Effector CD4-positive, alpha-beta T cell (primary cell): ENCODE measurements around the gene TES.

ENCODE experiments used
- DNase-seq: peaks from one replicate; pipeline ENCODE4 v3.0.0-alpha.2; 2020

TES gene

GRCh38 chr7:116193329-116194087, 16.8 kb upstream of the TES start:
- DNase-seq, result no peak

GRCh38 chr7:116194115-116194514, 16.2 kb upstream of the TES start:
- DNase-seq, result no peak

GRCh38 chr7:116195451-116195850, 14.9 kb upstream of the TES start:
- no peak for DNase-seq

- no peak for DNase-seq
Observed at GRCh38 chr7:116196947-116197346, 13.4 kb upstream of the TES start.

GRCh38 chr7:116197360-116197759, 13.0 kb upstream of the TES start:
- DNase-seq, result no peak

- no peak for DNase-seq
Observed at GRCh38 chr7:116198748-116199410, 11.5 kb upstream of the TES start.

- DNase-seq, result no peak
Observed at GRCh38 chr7:116200963-116201362, 9.4 kb upstream of the TES start.

GRCh38 chr7:116206141-116206540, 4.2 kb upstream of the TES start:
- DNase-seq, result no peak

GRCh38 chr7:116208919-116209318, 1.4 kb upstream of the TES start:
- DNase-seq, result no peak

- DNase-seq, result no peak
Observed at GRCh38 chr7:116209561-116210070, 723 bp upstream of the TES start.

GRCh38 chr7:116211006-116211912, 920 bp downstream of the TES start:
- peak; percentile 76 for DNase-seq

- DNase-seq, result no peak
Observed at GRCh38 chr7:116211913-116212596, 1.7 kb downstream of the TES start.

- DNase-seq, result no peak
Observed at GRCh38 chr7:116212869-116213268, 2.5 kb downstream of the TES start.

- no peak for DNase-seq
Observed at GRCh38 chr7:116213361-116214130, 3.2 kb downstream of the TES start.

GRCh38 chr7:116214921-116215320, 4.6 kb downstream of the TES start:
- no peak for DNase-seq

- DNase-seq, result no peak
Observed at GRCh38 chr7:116215551-116215950, 5.2 kb downstream of the TES start.

GRCh38 chr7:116216956-116217571, 6.7 kb downstream of the TES start:
- DNase-seq, result no peak

- DNase-seq, result no peak
Observed at GRCh38 chr7:116218051-116218645, 7.8 kb downstream of the TES start.

- DNase-seq, result no peak
Observed at GRCh38 chr7:116218747-116219146, 8.4 kb downstream of the TES start.

GRCh38 chr7:116219288-116219687, 8.9 kb downstream of the TES start:
- no peak for DNase-seq

GRCh38 chr7:116219834-116220233, 9.5 kb downstream of the TES start:
- DNase-seq, result no peak
